HG02610 (cell line): ENCODE results near the gene C11orf54.
A peak's percentile ranks its signal among the peaks of the same experiment; 100 is the strongest.
"Not testable (repeated sequence)": the region's sequence is repeated elsewhere in the genome, so short reads cannot be mapped to it uniquely, and the experiment has no call there.

Experiments used
- ATAC-seq: cut with Tn5 transposase; IDR thresholded peaks from one replicate; pipeline ENCODE4 v1.9.1; 2021; ENCODE audit warnings: mild to moderate bottlenecking, moderate library complexity; ENCODE audit not compliant: unreplicated experiment

The C11orf54 gene

DNA sequence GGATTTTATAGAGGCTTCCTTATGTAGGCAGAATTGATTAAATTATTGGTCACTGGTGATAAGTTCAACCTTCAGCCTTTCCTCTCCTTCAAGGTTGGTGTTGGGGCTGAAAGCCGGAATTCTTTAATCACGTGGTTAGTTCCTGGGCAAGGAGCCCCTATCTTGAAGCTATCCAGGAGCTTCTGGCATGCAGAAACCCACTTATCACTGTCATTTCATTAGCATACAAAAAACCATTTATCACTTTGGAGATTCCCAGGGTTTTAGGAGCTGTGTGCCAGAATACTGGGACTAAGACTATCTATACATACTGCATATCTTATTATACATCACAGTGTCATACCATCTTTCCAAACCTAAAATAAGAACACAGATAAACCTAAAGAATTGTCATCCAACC is 24.1 kb downstream of the C11orf54 start:
- ATAC-seq: no peak

DNA sequence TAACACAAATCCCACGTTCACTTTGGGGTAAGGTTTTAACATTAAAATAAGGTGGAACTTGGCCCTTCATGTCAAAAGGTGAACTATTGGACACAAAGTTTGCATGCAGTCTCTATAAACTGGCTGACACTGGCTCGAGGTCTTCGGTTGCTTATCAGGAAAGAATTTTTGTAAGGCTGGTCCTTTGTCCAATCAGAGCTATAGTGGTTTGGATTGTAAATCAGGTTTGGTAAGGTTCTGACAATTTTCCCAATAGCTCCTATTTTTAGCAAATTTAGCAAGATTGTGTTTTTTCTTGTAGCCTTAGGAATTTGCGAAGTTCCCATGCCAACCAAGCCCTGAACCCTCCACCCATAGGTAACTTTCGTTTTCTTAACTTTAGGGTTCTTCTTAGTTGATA is 25.0 kb downstream of the C11orf54 start:
- ATAC-seq: no peak

DNA sequence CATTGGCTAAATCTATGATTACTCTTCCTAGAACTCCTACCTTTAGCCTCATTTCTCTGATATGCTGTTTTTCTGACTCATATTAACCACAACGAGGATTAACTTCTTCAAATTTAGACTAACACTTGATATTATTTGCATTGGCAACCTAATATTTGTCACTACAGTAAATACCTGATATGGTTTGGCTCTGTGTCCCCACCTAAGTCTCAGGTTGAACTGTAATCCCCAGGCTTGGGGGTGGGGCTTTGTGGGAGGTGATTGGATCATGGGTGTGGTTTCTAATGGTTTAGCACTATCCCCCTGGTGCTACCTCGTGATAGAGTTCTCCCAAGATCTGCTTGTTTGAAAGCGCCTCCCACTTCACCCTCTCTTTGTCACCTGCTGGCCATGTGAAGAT is 25.5 kb downstream of the C11orf54 start:
- no peak for ATAC-seq

DNA sequence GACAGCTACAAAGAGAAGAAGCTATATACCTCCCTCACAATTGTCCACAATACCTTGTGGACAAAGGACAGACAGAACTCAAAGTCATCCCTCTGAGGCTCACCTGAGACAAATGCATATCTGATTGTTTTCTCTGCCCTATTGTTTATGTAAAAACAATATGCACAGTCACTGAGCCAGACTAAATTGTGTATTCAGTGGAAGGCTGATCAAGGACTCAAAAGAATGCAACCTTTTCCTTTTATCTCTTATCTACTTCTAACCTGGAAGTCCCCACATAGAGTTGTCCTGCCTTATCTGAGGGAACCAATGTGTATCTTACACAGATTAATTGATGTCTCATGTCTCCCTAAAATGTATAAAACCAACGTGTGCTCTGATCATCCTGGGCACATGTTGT is 28.7 kb downstream of the C11orf54 start:
- ATAC-seq: no peak

DNA sequence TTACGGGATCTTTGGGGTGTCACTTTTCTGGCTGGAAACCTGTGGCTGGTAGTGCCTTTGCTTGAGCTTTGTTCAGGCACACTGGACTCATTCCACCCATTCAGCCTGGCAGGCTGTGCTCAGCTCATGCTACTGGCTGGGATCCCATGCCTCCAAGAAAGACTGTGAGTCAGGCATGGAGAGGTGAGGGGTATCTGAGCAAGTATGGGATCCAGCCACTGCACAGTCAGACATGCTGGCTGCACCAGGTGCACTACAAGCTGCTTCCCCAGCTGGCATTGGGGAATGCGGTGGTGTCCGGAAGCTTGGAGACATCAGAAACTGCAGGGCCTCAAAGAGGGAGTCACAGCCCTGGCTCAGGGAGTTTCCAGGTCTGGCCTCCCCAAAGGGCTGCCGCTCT is 30.7 kb downstream of the C11orf54 start:
- ATAC-seq: no peak

DNA sequence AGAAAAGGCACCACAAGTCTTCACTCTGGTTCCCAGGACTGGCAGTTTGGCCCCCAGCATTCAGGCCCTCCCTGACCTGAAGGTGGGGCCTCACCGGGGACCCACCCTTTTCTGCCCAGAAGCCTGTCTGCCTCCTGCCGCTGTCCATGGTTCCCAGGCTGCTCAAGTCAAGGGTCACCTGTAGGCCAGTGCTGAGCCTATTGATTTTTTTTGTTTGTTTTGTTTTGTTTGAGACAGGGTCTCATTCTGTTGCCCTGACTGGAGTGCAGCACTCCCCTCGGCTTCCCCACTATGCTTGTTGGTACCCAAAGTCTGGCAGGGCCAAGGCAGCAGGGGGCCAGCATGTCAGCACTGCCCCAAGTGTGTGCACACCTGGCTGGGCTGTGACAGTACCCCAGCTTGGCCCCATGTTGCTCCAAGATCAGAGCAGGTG is 31.6 kb downstream of the C11orf54 start:
- ATAC-seq: no peak

DNA sequence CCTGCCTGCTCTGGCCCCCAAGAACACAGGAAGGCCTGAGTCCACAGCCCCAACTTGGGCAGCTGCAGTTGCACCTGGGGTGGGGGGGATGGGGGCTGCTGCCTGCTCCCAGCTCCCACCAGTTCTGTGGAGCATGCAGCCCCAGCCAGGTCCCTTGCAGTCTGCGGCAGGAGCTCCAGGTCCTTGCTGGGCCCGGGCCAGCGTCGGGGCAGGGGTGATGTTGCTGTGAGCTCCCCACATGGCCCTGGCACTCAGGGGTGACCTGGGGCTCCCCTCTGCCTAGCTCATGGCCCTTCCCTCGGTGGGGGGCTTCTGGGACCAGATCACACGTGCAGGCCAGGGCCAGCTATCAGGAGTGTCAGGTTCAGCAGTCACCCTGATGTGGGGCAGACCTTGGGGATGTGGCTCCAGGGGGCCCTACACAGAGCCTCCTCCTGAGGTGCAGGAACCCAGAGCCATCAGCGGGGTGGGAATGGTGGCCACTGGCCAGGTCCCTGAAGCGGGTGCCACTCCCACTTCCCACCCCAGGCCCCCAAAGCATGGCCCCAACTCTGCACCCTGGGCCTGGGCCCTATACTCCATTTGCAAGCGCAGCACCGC is 32.2 kb downstream of the C11orf54 start:
- ATAC-seq: no peak

DNA sequence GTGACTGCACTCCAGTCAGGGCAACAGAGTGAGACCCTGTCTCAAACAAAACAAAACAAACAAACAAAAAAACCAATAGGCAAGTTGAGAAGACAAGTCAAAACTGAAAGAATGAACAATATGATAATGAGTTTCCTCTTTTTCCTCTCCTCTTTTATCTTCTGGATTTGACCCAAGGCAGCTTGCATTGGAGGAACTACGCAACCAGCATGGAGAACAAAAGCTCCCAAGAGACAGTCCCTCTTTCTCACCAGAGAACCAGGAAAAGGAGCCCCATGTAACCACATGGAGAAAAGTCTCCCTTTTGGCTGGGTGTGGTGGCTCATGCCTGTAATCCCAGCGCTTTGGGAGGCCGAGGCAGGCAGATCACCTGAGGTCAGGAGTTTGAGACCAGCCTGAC is 33.1 kb downstream of the C11orf54 start:
- ATAC-seq: not testable (repeated sequence)

DNA sequence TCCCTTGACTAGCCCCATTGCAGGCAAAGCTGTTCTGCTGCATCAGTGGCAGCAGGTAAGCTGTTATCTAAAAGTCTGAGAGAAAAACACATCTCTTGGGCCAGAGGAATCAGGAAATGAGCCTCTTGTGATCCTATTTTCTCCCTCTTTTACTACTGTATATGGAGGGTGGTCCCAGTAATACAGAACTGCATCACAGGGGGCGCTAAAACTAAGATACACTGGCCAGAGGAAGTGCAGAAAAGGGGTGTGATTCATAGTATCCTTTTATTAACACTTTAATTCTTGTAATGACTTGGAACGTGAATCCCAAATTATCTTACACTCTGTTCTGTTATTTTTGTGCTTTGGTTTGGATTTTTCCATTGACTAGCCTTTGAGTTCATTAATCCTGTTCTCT is 33.8 kb downstream of the C11orf54 start:
- ATAC-seq: no peak

DNA sequence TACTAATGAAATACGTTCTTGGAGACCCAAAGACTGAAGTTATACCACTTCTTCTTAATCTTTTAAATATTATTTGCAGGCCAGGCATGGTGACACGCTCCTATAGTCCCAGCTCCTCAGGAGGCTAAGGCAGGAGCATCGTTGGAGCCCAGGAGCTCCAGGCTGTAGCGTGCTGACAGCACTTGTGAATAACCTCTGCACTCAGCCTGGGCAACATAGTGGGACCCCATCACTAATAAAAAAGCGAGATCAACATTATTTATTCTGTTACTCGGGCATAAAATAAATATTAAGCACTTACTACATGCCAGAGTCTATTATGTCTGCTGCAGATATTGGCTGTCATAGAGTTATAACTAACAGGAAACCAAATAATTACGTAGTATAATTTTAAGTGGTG is 41.9 kb downstream of the C11orf54 start:
- ATAC-seq: no peak

DNA sequence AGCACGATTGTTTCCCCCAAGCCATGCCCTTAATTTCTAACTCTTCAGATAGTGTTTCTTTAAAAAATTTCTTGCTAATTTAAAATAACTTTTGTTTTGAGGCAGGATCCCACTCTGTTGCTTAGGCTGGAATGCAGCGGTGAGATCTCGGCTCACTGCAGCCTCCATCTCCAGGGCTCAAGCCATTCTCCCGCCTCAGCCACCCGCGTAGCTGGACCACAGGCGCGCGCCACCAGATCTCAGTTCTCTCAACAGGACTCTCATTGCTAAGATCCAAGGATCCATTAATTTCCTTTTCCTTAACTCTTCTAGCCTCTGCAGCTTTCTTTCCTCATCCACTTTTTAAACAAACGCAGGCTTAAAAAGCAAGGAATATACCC is 42.3 kb downstream of the C11orf54 start:
- ATAC-seq: peak; percentile 48

DNA sequence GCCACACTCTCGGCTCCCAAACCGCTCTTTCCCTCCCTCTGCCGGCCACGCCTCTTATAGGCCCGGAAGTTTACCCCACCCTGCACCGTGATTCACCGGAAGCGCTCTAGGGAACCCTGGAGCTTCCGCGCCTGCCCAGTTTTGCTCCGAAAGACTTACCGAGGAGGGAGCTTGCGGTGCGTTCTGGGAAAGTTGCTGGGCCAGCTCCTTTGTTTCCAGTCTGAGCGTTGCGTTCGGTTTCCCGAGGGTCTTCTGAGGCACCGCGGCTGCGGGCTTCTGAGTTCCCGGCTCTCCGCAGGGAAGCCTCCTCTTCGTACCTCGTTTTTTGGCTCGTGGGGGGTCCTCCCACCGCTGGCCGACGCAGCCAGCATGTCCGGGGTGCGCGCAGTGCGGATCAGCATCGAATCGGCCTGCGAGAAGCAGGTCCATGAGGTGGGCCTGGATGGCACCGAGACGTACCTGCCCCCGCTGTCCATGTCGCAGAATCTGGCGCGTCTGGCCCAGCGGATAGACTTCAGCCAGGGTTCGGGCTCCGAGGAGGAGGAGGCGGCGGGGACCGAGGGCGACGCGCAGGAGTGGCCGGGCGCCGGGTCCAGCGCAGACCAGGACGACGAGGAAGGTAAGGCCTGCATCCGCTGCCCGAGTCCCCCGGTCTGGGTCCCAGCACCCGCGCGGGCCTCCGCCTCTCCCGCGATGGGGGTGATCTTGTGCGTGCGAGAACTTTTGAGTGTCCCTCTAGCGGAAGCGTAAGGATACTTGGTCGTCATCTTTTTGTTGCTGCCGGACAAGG is 42.9 kb downstream of the C11orf54 start, which contains the start of gene MED17:
Gene MED17 (plus strand): TSS at position 138 of the 790 bp plus-strand sequence. CDS start 232 bp downstream, at position 370.
- peak; percentile 97 for ATAC-seq

DNA sequence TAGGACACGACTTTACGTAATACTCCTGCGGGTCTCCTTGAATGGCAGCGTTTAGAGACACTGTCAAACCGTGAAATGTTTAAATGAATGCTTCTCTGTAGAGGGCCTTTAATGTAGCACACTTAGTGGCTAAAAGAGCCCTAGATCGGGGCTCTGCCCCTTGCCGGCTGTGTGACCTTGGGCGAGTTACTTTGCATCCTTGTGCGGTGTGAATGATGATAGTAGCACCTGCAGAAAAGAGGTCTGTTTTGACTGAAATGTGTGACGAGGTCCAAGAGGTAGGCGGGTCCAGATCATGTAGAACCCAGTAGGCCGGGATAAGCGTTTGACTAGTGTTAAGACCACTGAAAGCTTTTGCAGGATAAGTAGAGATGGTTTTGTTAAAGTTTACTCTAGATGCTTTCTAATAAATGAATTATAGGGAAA is 43.5 kb downstream of the C11orf54 start:
- ATAC-seq: peak; percentile 37

DNA sequence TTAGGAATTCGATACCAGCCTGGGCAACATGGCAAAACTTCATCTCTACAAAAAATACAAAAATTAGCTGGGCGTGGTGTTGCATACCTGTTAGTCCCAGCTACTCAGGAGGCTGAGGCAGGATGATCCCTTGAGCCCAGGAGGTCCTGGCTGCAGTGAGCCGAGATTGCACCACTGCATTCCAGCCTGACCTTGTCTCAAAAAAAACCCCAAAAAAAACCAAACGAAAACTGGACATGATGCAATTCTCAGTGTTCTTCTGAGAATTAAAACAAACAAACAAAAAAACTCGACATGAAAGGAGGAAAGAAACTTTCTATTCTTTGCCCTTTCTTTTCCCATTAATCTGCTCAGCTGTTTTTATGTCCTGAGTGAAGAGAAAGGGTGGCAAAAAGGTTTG is 50.0 kb downstream of the C11orf54 start:
- ATAC-seq: no peak

DNA sequence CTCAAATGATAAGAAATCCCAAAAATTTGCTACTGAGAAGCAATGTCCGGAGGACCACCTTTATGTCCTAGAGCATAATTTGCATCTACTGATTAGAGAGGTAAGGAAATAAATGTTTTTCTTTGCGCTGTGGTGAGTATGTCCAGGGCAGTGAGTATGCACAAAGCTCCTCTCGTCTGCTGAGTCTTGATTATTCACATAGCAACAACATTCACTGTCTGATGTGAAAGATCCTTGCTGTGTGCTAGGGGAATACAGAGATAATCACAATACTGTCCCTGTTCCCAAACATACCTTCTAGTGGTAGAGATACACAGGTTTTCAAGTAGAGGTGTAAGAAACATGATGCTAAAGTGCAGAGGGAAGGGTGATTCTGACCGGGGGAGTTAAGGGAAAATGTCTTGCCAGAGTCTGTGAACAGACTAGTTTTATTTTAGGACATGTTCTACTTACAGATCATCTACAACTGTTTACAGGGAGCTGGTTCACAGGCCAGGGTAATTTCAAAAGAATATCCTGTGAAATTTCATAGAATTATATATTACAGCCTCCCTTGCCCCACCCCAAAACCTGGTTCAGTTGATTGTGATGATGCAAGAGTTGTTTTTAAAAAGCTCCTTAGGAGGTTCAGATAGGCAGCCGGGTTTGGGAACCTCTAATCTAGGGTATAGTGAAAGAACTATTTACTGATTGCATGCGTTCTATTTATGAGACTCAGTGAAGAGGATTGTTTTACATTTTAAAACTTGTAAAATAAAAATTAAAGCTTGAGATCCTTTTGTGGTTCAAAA is 55.2 kb downstream of the C11orf54 start:
- no peak for ATAC-seq

DNA sequence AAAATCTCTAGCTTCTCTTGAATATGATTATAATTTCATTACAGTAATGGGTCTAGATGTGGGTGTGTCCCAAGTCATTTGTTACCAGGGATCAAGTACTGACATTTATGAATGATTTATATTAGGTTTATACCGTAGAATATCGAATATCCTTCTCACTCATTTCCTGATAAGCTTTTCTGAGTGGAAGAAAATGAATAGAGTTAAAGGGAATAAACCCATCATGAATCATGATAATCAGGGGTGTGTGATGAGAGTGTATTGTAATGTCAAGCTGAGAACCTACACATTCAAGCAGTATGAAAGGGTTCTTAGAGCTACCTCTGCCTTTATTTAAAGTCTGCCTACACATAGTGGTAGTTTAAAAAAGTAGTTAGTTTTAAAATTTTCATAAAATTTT is 59.9 kb downstream of the C11orf54 start:
- ATAC-seq: no peak

DNA sequence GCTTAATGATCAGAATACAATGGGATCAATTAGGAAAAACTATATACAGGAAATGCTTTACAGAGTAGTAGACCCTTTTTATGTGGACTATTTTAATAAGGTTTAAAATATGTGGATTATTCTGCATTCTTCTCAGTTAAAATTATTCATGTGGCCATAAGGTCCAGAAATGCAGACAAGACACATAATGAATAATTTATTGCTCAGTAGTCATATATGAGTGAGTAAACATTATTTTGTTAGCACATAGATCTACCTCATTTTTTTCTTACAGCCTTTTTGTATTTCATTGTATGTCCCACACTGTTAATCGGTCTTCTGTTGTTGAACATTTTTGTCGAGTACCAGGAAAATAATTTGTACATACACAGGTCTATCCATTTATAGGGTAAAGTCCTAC is 63.4 kb downstream of the C11orf54 start:
- no peak for ATAC-seq

DNA sequence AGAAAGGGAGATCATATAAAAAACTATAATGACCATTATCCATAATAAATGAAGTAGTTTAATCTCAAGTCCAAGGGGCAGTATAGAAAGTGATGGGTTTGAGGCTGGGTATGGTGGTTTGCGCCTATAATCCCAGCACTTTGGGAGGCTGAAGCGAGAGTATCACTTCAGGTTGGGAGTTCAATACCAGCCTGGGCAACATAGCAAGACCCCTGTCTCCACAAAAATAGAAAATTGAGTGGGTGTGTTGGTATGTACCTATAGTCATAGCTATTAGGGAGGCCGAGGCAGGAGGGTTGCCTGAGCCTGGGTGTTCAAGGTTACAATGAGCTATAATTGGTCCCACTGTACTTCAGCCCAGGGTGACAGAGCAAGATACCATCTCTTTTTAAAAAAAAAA is 66.5 kb downstream of the C11orf54 start:
- ATAC-seq: no peak

DNA sequence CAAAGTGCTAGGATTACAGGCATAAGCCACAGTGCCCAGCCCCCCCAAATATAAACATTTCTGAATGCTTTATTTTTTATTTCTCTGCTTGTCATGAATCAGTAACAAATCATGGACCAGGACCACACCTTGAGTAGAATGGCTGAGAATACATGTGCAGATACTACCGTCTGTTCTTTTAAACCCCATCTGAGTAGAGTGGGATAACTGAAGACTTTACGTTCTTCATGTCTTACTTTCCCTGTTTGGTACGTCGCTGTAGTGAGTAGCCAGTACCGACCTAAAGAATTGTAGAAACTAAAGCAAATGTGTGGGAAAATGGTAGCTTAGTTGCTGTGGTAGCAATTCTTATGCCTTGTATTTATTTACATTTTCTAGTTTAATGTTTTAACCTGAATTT is 72.5 kb downstream of the C11orf54 start:
- ATAC-seq: no peak
